GM23338 (cell line): ENCODE data around the gene KIAA1217. TPM values are rescaled to one million over a fixed set of nuclear protein-coding genes. Genes with fewer than 3 reads are reported as not detected.

ENCODE experiments used
- ATAC-seq: fragments of 200-7000 bp; cut with Tn5 transposase; 3 replicates; pipeline ENCODE4 v1.9.1; 2020
- DNase-seq: peaks from one replicate; pipeline ENCODE4 v3.0.0-alpha.2; 2015; ENCODE audit warnings: low spot score
- H2AFZ ChIP-seq: fragments of 200-600 bp; sonication (generic); 2 replicates; pipeline ENCODE4 v1.8.0; 2016; ENCODE audit warnings: antibody characterized with exemption, mild to moderate bottlenecking, moderate library complexity
- H3F3A ChIP-seq: fragments of 200-600 bp; sonication (generic); replicated peaks from 2 replicates; pipeline ENCODE4 v1.8.0; 2017; ENCODE audit warnings: antibody characterized with exemption, mixed run types, low read depth
- H3K27ac ChIP-seq: fragments of 200-600 bp; sonication (generic); 2 replicates; pipeline ENCODE4 v1.6.1; 2016; ENCODE audit warnings: low read depth
- H3K27me3 ChIP-seq: fragments of 200-600 bp; sonication (generic); 2 replicates; pipeline ENCODE4 v1.8.0; 2016; ENCODE audit warnings: mild to moderate bottlenecking, mixed run types, moderate library complexity; ENCODE audit not compliant: insufficient read depth
- H3K36me3 ChIP-seq: fragments of 200-600 bp; sonication (generic); 2 replicates; pipeline ENCODE4 v1.8.0; 2016; ENCODE audit warnings: mild to moderate bottlenecking; ENCODE audit not compliant: insufficient read depth
- H3K4me1 ChIP-seq: fragments of 200-600 bp; sonication (generic); 2 replicates; pipeline ENCODE4 v1.8.0; 2016; ENCODE audit warnings: mild to moderate bottlenecking, moderate library complexity; ENCODE audit not compliant: insufficient read depth
- H3K4me2 ChIP-seq: fragments of 200-600 bp; sonication (generic); 2 replicates; pipeline ENCODE4 v1.7.1; 2017; ENCODE audit warnings: mixed run types
- H3K4me3 ChIP-seq: fragments of 200-600 bp; sonication (generic); 2 replicates; pipeline ENCODE4 v1.6.1; 2016; ENCODE audit warnings: mixed run types
- H3K79me2 ChIP-seq: fragments of 200-600 bp; sonication (generic); replicated peaks from 2 replicates; pipeline ENCODE4 v1.8.0; 2017; ENCODE audit warnings: mild to moderate bottlenecking; ENCODE audit not compliant: insufficient read depth
- H3K9me2 ChIP-seq: fragments of 200-600 bp; sonication (generic); 2 replicates; pipeline ENCODE4 v1.8.0; 2017; ENCODE audit not compliant: insufficient read depth
- H4K20me1 ChIP-seq: fragments of 200-600 bp; sonication (generic); replicated peaks from 2 replicates; pipeline ENCODE4 v1.8.0; 2017; ENCODE audit warnings: mild to moderate bottlenecking; ENCODE audit not compliant: insufficient read depth
- H3K27ac Mint-ChIP-seq: 2 replicates; pipeline ENCODE4 v1.8.0; 2020; ENCODE audit warnings: inconsistent platforms, mild to moderate bottlenecking, moderate library complexity, mixed read lengths
- H3K27me3 Mint-ChIP-seq: 3 replicates; pipeline ENCODE4 v1.8.0; 2022; ENCODE audit warnings: low read depth, mild to moderate bottlenecking, moderate library complexity, mixed read lengths, inconsistent platforms; ENCODE audit not compliant: insufficient read depth, poor library complexity
- H3K36me3 Mint-ChIP-seq: 3 replicates; pipeline ENCODE4 v1.8.0; 2021; ENCODE audit warnings: low read depth, mild to moderate bottlenecking, inconsistent platforms, moderate library complexity, mixed read lengths
- H3K4me1 Mint-ChIP-seq: 3 replicates; pipeline ENCODE4 v1.8.0; 2020; ENCODE audit warnings: mild to moderate bottlenecking, inconsistent platforms, mixed read lengths
- H3K4me3 Mint-ChIP-seq: 3 replicates; pipeline ENCODE4 v1.8.0; 2021; ENCODE audit warnings: moderate library complexity, mild to moderate bottlenecking, inconsistent platforms, mixed read lengths
- H3K9me3 Mint-ChIP-seq: 3 replicates; pipeline ENCODE4 v1.8.0; 2020; ENCODE audit warnings: moderate library complexity, mild to moderate bottlenecking, inconsistent platforms, mixed read lengths
- ETS1 ChIP-seq: IDR thresholded peaks from 2 replicates; pipeline ENCODE4 v1.6.1; 2016; ENCODE audit warnings: antibody characterized with exemption
- NANOG ChIP-seq: IDR thresholded peaks from 2 replicates; pipeline ENCODE4 v1.6.1; 2016; ENCODE audit warnings: antibody characterized with exemption, borderline replicate concordance
- REST ChIP-seq: IDR thresholded peaks from one replicate; pipeline ENCODE4 v1.6.1; 2018; ENCODE audit warnings: antibody characterized with exemption; ENCODE audit not compliant: unreplicated experiment
- ZNF114 ChIP-seq: fragments of 250-450 bp; sonication (Bioruptor Pico); IDR thresholded peaks from 2 replicates; pipeline ENCODE4 v1.5.0; 2020; ENCODE audit warnings: mild to moderate bottlenecking, moderate library complexity
- ZNF331 ChIP-seq: fragments of 250-450 bp; sonication (Bioruptor Pico); IDR thresholded peaks from 2 replicates; pipeline ENCODE4 v1.5.0; 2020; ENCODE audit warnings: low read depth, mild to moderate bottlenecking, moderate library complexity
- ZNF462 ChIP-seq: fragments of 250-450 bp; sonication (Bioruptor Pico); IDR thresholded peaks from 2 replicates; pipeline ENCODE4 v1.5.0; 2020; ENCODE audit warnings: mild to moderate bottlenecking, moderate library complexity
- polyA plus RNA-seq: library from polyadenylated mRNA; unstranded; fragments of >200 nt; fragmentation: Nextera tagmentation; extraction: Ambion mirVana; gene quantifications from 2 replicates; pipeline ENCODE4 v1.2.1, GENCODE V29; 2016
- total RNA-seq: library from RNA; depleted of rRNA; stranded (reverse); fragments of >200 nt; shearing (Covaris generic); gene quantifications from 2 replicates; pipeline ENCODE4 v1.2.3, GENCODE V29; 2014

KIAA1217 gene
- total and polyA plus RNA-seq, 2 experiments from 2014 or later: 6.4 to 9.1 TPM

GRCh38 chr10:24479806-24480205, 270.9 kb downstream of the KIAA1217 start (continued):
- TF ChIP-seq ETS1: no peak
- TF ChIP-seq REST: no peak

- Histone ChIP-seq H3K4me2 (no peak overlapping the region), H3K4me3 (no peak overlapping the region), H3F3A (no peaks in the 10 kb centered on the region), H3K36me3 (no peaks in the 10 kb centered on the region), H3K27ac (no peak overlapping the region), H3K27me3 (no peaks in the 10 kb centered on the region), H4K20me1 (no peaks in the 10 kb centered on the region), H2AFZ (no peak overlapping the region), H3K9me2 (peaks cover 4% of the 10 kb centered on the region; the same call in 1 of the 2 replicates), H3K79me2 (no peaks in the 10 kb centered on the region), H3K4me1 (peaks cover 7% of the 10 kb centered on the region; the same call in 1 of the 2 replicates)
- DNase-seq (no peak), ATAC-seq (no peak)
- peaks cover 12% of the 10 kb centered on the region; the same call in 2 of the 3 replicates for H3K9me3 Mint-ChIP-seq
- peaks cover 8% of the 10 kb centered on the region for H3K4me1 Mint-ChIP-seq
- TF ChIP-seq NANOG: no peak
- TF ChIP-seq ZNF114 (CRISPR knock-in tag): no peak
- no peak for TF ChIP-seq ETS1
- TF ChIP-seq REST: no peak
- no peak for TF ChIP-seq ZNF462 (CRISPR knock-in tag)
- TF ChIP-seq ZNF331 (CRISPR knock-in tag): no peak
- peaks cover 22% of the 10 kb centered on the region; the same call in 2 of the 3 replicates for H3K36me3 Mint-ChIP-seq
- no peak overlapping the region for H3K4me3 Mint-ChIP-seq
- no peak overlapping the region for H3K27ac Mint-ChIP-seq
- H3K27me3 Mint-ChIP-seq: peaks cover 3% of the 10 kb centered on the region
Observed at GRCh38 chr10:24480447-24480846, 271.5 kb downstream of the KIAA1217 start.
